ENCODE data around the gene CABLES1. TPM values are rescaled to one million over a fixed set of nuclear protein-coding genes. Genes with fewer than 3 reads are reported as not detected.

The CABLES1 gene
- total RNA-seq, 1 experiment from 2014 or later: 66.4 TPM

GRCh38 chr18:23263551-23264235, 128.4 kb downstream of the CABLES1 start:
- peak overlapping the region; percentile 91 for H3K27ac ChIP-seq (ENCODE audit: low read length)
- peaks cover 42% of the 10 kb centered on the region for H3K4me1 ChIP-seq (ENCODE audit: control insufficient read depth, insufficient read depth, low read length)
- in situ Hi-C loops (cut with HindIII; ENCODE audit: low pct_unique_long_range_greater_than_20kb, low sequenced_read_pairs) (no loop called here), intact Hi-C loops (cut with micrococcal nuclease; ENCODE audit: unreplicated experiment) (loop anchor here (10.0 kb wide), 1 partner anchor 91 kb away; no protein-coding TSS in a partner anchor)
- no peaks in the 10 kb centered on the region for H3K9me3 ChIP-seq (ENCODE audit: control insufficient read depth, insufficient read depth, low read depth, low read length)
- no peak overlapping the region for H3K4me3 ChIP-seq (ENCODE audit: low read depth in 2 of 2, low read length in 2 of 2)
- TF ChIP-seq POLR2AphosphoS5 (IDR thresholded peaks at IDR 0.05; ENCODE audit: low read depth, low read length) (no peak), CTCF (IDR thresholded peaks at IDR 0.05) (no peak), REST (IDR thresholded peaks at IDR 0.05; ENCODE audit: insufficient read depth in 1 of 2, low read depth in 2 of 2, low read length in 1 of 2) (no peak), TCF7L2 (IDR thresholded peaks at IDR 0.05; ENCODE audit: low read depth, low read length) (no peak), SIN3A (IDR thresholded peaks at IDR 0.05; ENCODE audit: borderline replicate concordance, insufficient read depth, low read depth, low read length) (no peak)
- no peaks in the 10 kb centered on the region for H3K27me3 ChIP-seq (ENCODE audit: control insufficient read depth, insufficient read depth, low read length)
- DNase-seq (ENCODE audit: low read depth, low spot score): no peak
- no peaks in the 10 kb centered on the region for H3K36me3 ChIP-seq (ENCODE audit: control insufficient read depth, insufficient read depth, low read length)
- ChIA-PET CTCF (no interaction called here), POLR2A (no interaction called here)
- no TSS peak for BruUV-seq (replicated peaks)
- no peak for ATAC-seq

GRCh38 chr18:23265682-23266399, 130.6 kb downstream of the CABLES1 start:
- intact Hi-C loops (cut with micrococcal nuclease; ENCODE audit: unreplicated experiment): loop anchor here (10.0 kb wide), 1 partner anchor 89 kb away; no protein-coding TSS in a partner anchor
- CTCF ChIA-PET: no interaction called here
- BruUV-seq (replicated peaks): no TSS peak

More at GRCh38 chr18:23265682-23266399, 130.6 kb downstream of the CABLES1 start:
- Histone ChIP-seq H3K9me3 (ENCODE audit: control insufficient read depth, insufficient read depth, low read depth, low read length) (0 out of 2 replicates have a peak, but pooled peaks cover 3% of the 10 kb centered on the region), H3K27me3 (ENCODE audit: control insufficient read depth, insufficient read depth, low read length) (no peaks in the 10 kb centered on the region), H3K4me3 (ENCODE audit: low read depth in 2 of 2, low read length in 2 of 2) (no peak overlapping the region), H3K27ac (ENCODE audit: low read length) (peak overlapping the region; percentile 62), H3K4me1 (ENCODE audit: control insufficient read depth, insufficient read depth, low read length) (peaks cover 21% of the 10 kb centered on the region), H3K36me3 (ENCODE audit: control insufficient read depth, insufficient read depth, low read length) (no peaks in the 10 kb centered on the region)
- POLR2A ChIA-PET: interaction anchor here (0.7 kb wide), 1 partner anchor 133 kb away, joined by 6 read pairs; no protein-coding TSS in a partner anchor
- DNase-seq (ENCODE audit: low read depth, low spot score): no peak
- no peak for ATAC-seq
- TF ChIP-seq CTCF (IDR thresholded peaks at IDR 0.05) (no peak), SIN3A (IDR thresholded peaks at IDR 0.05; ENCODE audit: borderline replicate concordance, insufficient read depth, low read depth, low read length) (no peak), TCF7L2 (IDR thresholded peaks at IDR 0.05; ENCODE audit: low read depth, low read length) (no peak), REST (IDR thresholded peaks at IDR 0.05; ENCODE audit: insufficient read depth in 1 of 2, low read depth in 2 of 2, low read length in 1 of 2) (no peak)
- in situ Hi-C loops (cut with HindIII; ENCODE audit: low pct_unique_long_range_greater_than_20kb, low sequenced_read_pairs): no loop called here

All from Panc1 (cell line).